Activated T-cell treated with anti-CD3 and anti-CD28 coated beads, Interleukin-2, amount 50 U/mL, for 4 hours (primary cell): ENCODE data around the gene NPAS1. TPM values are rescaled to one million over a fixed set of nuclear protein-coding genes. Genes with fewer than 3 reads are reported as not detected.

Source experiments
- ATAC-seq, 2 donors: fragments of 200-7000 bp; cut with Tn5 transposase; one replicate each; pipeline ENCODE4 v1.10.0; 2021
- DNase-seq: peaks from one replicate; pipeline ENCODE4 v3.0.0-alpha.2; 2020
- H3K27me3 Mint-ChIP-seq: one replicate; pipeline ENCODE4 v1.8.0; 2021; ENCODE audit warnings: low read depth, mixed read lengths
- H3K36me3 Mint-ChIP-seq: one replicate; pipeline ENCODE4 v1.8.0; 2022; ENCODE audit warnings: mixed read lengths; ENCODE audit not compliant: insufficient read depth
- H3K4me1 Mint-ChIP-seq: one replicate; pipeline ENCODE4 v1.8.0; 2021; ENCODE audit warnings: low read depth, mixed read lengths
- H3K4me3 Mint-ChIP-seq: one replicate; pipeline ENCODE4 v1.8.0; 2021; ENCODE audit warnings: mild to moderate bottlenecking, moderate library complexity, mixed read lengths
- H3K9me3 Mint-ChIP-seq: one replicate; pipeline ENCODE4 v1.8.0; 2021; ENCODE audit warnings: mixed read lengths
- total RNA-seq, 3 donors: library from RNA; stranded (reverse); gene quantifications; one replicate each; pipeline ENCODE4 v1.2.1, GENCODE V29; 2021

NPAS1 gene
- total RNA-seq, 3 donors from 2014 or later: 0.14 TPM; not detected in 2

GRCh38 chr19:46981286-46981945 is 38.2 kb upstream of the NPAS1 start:
- Mint-ChIP-seq H3K4me1 (peaks cover 33% of the 10 kb centered on the region), H3K4me3 (no peak overlapping the region), H3K27me3 (no peaks in the 10 kb centered on the region), H3K36me3 (peaks cover 4% of the 10 kb centered on the region), H3K9me3 (no peaks in the 10 kb centered on the region)
- ATAC-seq: no peak
- no peak for DNase-seq

- ATAC-seq (no peak), DNase-seq (no peak)
- Mint-ChIP-seq H3K27me3 (no peaks in the 10 kb centered on the region), H3K36me3 (peaks cover 4% of the 10 kb centered on the region), H3K9me3 (no peaks in the 10 kb centered on the region), H3K4me1 (peaks cover 21% of the 10 kb centered on the region), H3K4me3 (no peak overlapping the region)
Measured at GRCh38 chr19:46983097-46983496, 36.5 kb upstream of the NPAS1 start.

GRCh38 chr19:46984077-46985010 is 35.3 kb upstream of the NPAS1 start:
- H3K4me3 Mint-ChIP-seq: no peak overlapping the region

GRCh38 chr19:46985542-46986415 is 33.9 kb upstream of the NPAS1 start:
- Mint-ChIP-seq H3K9me3 (no peaks in the 10 kb centered on the region), H3K36me3 (peaks cover 12% of the 10 kb centered on the region), H3K4me3 (no peak overlapping the region), H3K4me1 (peaks cover 10% of the 10 kb centered on the region), H3K27me3 (no peaks in the 10 kb centered on the region)
- ATAC-seq: no peak
- DNase-seq: no peak

More at GRCh38 chr19:46984077-46985010, 35.3 kb upstream of the NPAS1 start:
- DNase-seq (no peak), ATAC-seq (no peak)
- Mint-ChIP-seq H3K36me3 (peaks cover 9% of the 10 kb centered on the region), H3K27me3 (no peaks in the 10 kb centered on the region), H3K4me1 (peaks cover 15% of the 10 kb centered on the region), H3K9me3 (no peaks in the 10 kb centered on the region)

GRCh38 chr19:46988614-46989230 is 30.9 kb upstream of the NPAS1 start:
- Mint-ChIP-seq H3K27me3 (no peaks in the 10 kb centered on the region), H3K4me3 (no peak overlapping the region), H3K9me3 (no peaks in the 10 kb centered on the region), H3K4me1 (peaks cover 12% of the 10 kb centered on the region), H3K36me3 (peaks cover 16% of the 10 kb centered on the region)
- DNase-seq: no peak
- no peak for ATAC-seq

GRCh38 chr19:46990991-46991676 is 28.5 kb upstream of the NPAS1 start:
- peak; percentile 67 to 77 for ATAC-seq
- peak; percentile 61 for DNase-seq
- Mint-ChIP-seq H3K36me3 (peaks cover 15% of the 10 kb centered on the region), H3K4me3 (no peak overlapping the region), H3K27me3 (no peaks in the 10 kb centered on the region), H3K4me1 (peaks cover 12% of the 10 kb centered on the region), H3K9me3 (no peaks in the 10 kb centered on the region)

- ATAC-seq: no peak
- Mint-ChIP-seq H3K27me3 (no peaks in the 10 kb centered on the region), H3K4me3 (no peak overlapping the region), H3K9me3 (no peaks in the 10 kb centered on the region), H3K4me1 (peaks cover 12% of the 10 kb centered on the region), H3K36me3 (peaks cover 20% of the 10 kb centered on the region)
- DNase-seq: no peak
Measured at GRCh38 chr19:46992699-46993535, 26.7 kb upstream of the NPAS1 start.

- Mint-ChIP-seq H3K4me3 (no peak overlapping the region), H3K4me1 (peaks cover 12% of the 10 kb centered on the region), H3K9me3 (no peaks in the 10 kb centered on the region), H3K27me3 (no peaks in the 10 kb centered on the region), H3K36me3 (peaks cover 19% of the 10 kb centered on the region)
- no peak for DNase-seq
- no peak for ATAC-seq
Measured at GRCh38 chr19:46993622-46994021, 26.0 kb upstream of the NPAS1 start.

- no peak for ATAC-seq
- Mint-ChIP-seq H3K9me3 (no peaks in the 10 kb centered on the region), H3K4me1 (peaks cover 12% of the 10 kb centered on the region), H3K36me3 (peaks cover 23% of the 10 kb centered on the region), H3K27me3 (no peaks in the 10 kb centered on the region), H3K4me3 (no peak overlapping the region)
- DNase-seq: no peak
Measured at GRCh38 chr19:46994141-46994686, 25.4 kb upstream of the NPAS1 start.

- H3K9me3 Mint-ChIP-seq: no peaks in the 10 kb centered on the region
- H3K4me1 Mint-ChIP-seq: peaks cover 11% of the 10 kb centered on the region
- no peaks in the 10 kb centered on the region for H3K27me3 Mint-ChIP-seq
- no peak for ATAC-seq
- DNase-seq: no peak
- H3K36me3 Mint-ChIP-seq: peaks cover 24% of the 10 kb centered on the region
- no peak overlapping the region for H3K4me3 Mint-ChIP-seq
Measured at GRCh38 chr19:46995492-46995891, 24.1 kb upstream of the NPAS1 start.

- ATAC-seq: no peak
- no peak for DNase-seq
- Mint-ChIP-seq H3K4me3 (no peak overlapping the region), H3K27me3 (peaks cover 4% of the 10 kb centered on the region), H3K36me3 (peaks cover 26% of the 10 kb centered on the region), H3K9me3 (no peaks in the 10 kb centered on the region), H3K4me1 (peaks cover 7% of the 10 kb centered on the region)
Measured at GRCh38 chr19:46998445-46999125, 21.1 kb upstream of the NPAS1 start.

- ATAC-seq (no peak), DNase-seq (no peak)
- Mint-ChIP-seq H3K4me1 (peaks cover 10% of the 10 kb centered on the region), H3K36me3 (peaks cover 24% of the 10 kb centered on the region), H3K4me3 (no peak overlapping the region), H3K27me3 (peaks cover 4% of the 10 kb centered on the region), H3K9me3 (no peaks in the 10 kb centered on the region)
Measured at GRCh38 chr19:46999377-46999776, 20.3 kb upstream of the NPAS1 start.
